IPS DF 19.7 (cell line): ENCODE results near the gene RETREG3.

Experiments used
- DNase-seq: peaks from one replicate; pipeline ENCODE4 v3.0.0-alpha.2; 2013; ENCODE audit warnings: low read depth, low spot score

Gene RETREG3

GRCh38 chr17:42531455-42532354 lies 77.5 kb downstream of the RETREG3 start:
- no peak for DNase-seq

- DNase-seq, result no peak
These were observed 78.2 kb downstream of the RETREG3 start for GRCh38 chr17:42530952-42531454.
